GM12878 (cell line): ENCODE results near the gene PRRT1B.

Experiments
- CREB1 ChIP-seq: IDR thresholded peaks from 2 replicates; pipeline ENCODE4 v1.6.1; 2012; ENCODE audit warnings: low read depth, mild to moderate bottlenecking, inconsistent platforms
- EED ChIP-seq: sonication (generic); IDR thresholded peaks from 2 replicates; pipeline ENCODE4 v1.6.1; 2016; ENCODE audit warnings: antibody characterized with exemption, low read depth
- HCFC1 ChIP-seq: fragments of 150-350 bp; IDR thresholded peaks from 2 replicates; pipeline ENCODE4 v1.6.1; 2014; ENCODE audit warnings: low read length
- KDM1A ChIP-seq: fragments of 200-600 bp; sonication (generic); IDR thresholded peaks from 2 replicates; pipeline ENCODE4 v1.6.1; 2016; ENCODE audit warnings: borderline replicate concordance
- MYC ChIP-seq: IDR thresholded peaks from 2 replicates; pipeline ENCODE4 v1.6.1; 2011; ENCODE audit warnings: mild to moderate bottlenecking, low read length, moderate library complexity, inconsistent platforms; ENCODE audit not compliant: insufficient read depth, insufficient replicate concordance, insufficient read length, severe bottlenecking
- NFYA ChIP-seq: IDR thresholded peaks from 2 replicates; pipeline ENCODE4 v1.6.1; 2011; ENCODE audit warnings: low read depth, mild to moderate bottlenecking, low read length, improper control_type of control experiment, borderline replicate concordance
- POLR2A ChIP-seq: IDR thresholded peaks from 2 replicates; pipeline ENCODE4 v1.6.1; 2011; ENCODE audit warnings: low read depth, mild to moderate bottlenecking, low read length
- POLR2AphosphoS2 ChIP-seq: IDR thresholded peaks from 2 replicates; pipeline ENCODE4 v1.6.1; 2011; ENCODE audit warnings: low read depth, mild to moderate bottlenecking, low read length, improper control_type of control experiment, moderate library complexity
- POLR2AphosphoS5 ChIP-seq: IDR thresholded peaks from 2 replicates; pipeline ENCODE4 v1.6.1; 2011; ENCODE audit warnings: mild to moderate bottlenecking, low read length, inconsistent platforms
- SMC3 ChIP-seq: IDR thresholded peaks from 2 replicates; pipeline ENCODE4 v1.6.1; 2011; ENCODE audit warnings: low read length, improper control_type of control experiment, borderline replicate concordance
- TBL1XR1 ChIP-seq: IDR thresholded peaks from 2 replicates; pipeline ENCODE4 v1.6.1; 2012; ENCODE audit warnings: low read depth, low read length, improper control_type of control experiment
- YY1 ChIP-seq: IDR thresholded peaks from 2 replicates; pipeline ENCODE4 v1.6.1; 2011; ENCODE audit warnings: low read depth, mild to moderate bottlenecking, low read length
- TF ChIP-seq, protein P1 (sequence below), 3 experiments: IDR thresholded peaks in 2 of 3; conservative IDR thresholded peaks in 1 of 3; 2 replicates each; pipeline ENCODE4 v1.5.1; 2011; ENCODE audit warnings: low read depth in 3 of 3, low read length in 3 of 3, mild to moderate bottlenecking in 3 of 3, control low read depth in 2 of 3, moderate library complexity in 2 of 3, inconsistent platforms in 1 of 3, mixed read lengths in 1 of 3; ENCODE audit not compliant: control insufficient read depth in 2 of 3, insufficient read depth in 1 of 3; ENCODE audit errors: extremely low read depth in 1 of 3

DNA sequence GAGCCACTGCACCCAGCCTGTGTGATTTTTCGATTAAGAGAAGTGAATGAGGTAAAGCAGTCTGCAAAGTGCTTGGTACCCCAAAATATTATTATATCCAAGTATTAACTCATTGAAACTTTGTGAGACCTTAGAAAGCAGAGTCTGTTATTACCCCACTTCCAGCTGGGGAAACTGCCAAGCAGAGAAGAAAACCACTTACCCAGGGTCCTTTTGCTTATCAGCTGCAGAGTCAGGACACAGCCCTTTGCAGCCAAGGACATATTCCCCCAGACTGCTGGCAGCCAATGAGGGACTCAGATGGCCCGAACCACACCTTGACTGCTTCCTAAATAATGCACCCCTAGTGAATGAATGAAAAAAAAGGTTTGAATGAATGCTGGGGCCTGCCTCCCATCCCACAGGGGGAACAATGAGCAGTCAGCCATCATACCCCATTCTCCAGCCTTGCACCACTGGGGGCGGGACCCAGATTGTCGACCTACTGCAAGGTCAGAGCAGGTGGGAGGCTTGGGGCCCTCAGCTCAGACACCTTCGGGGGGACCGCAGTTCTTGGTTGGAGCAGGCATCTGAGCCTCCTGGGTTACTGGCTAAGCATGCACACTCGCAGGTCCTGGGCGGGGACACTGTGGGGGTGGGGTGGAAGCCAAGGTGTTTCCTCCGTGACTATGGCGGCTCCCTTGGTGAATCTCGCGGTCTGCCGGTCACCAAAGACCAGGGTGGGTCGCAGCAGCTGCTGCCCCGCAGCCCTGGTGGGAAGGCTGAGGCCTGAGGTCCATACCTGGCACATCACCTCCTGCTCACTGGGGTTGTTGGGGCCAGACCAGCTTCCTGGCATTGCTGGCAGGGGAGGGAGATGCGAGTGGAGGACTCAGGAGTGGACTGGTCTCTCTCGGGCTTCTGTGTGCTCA is 29.7 kb downstream of the PRRT1B start:
- no peak for TF ChIP-seq KDM1A
- TF ChIP-seq CREB1 = no peak
- no peak for TF ChIP-seq TBL1XR1
- no peak for TF ChIP-seq NFYA
- TF ChIP-seq EED = no peak
- no peak for TF ChIP-seq POLR2AphosphoS5
- no peak for TF ChIP-seq YY1
- TF ChIP-seq, protein P1, sequence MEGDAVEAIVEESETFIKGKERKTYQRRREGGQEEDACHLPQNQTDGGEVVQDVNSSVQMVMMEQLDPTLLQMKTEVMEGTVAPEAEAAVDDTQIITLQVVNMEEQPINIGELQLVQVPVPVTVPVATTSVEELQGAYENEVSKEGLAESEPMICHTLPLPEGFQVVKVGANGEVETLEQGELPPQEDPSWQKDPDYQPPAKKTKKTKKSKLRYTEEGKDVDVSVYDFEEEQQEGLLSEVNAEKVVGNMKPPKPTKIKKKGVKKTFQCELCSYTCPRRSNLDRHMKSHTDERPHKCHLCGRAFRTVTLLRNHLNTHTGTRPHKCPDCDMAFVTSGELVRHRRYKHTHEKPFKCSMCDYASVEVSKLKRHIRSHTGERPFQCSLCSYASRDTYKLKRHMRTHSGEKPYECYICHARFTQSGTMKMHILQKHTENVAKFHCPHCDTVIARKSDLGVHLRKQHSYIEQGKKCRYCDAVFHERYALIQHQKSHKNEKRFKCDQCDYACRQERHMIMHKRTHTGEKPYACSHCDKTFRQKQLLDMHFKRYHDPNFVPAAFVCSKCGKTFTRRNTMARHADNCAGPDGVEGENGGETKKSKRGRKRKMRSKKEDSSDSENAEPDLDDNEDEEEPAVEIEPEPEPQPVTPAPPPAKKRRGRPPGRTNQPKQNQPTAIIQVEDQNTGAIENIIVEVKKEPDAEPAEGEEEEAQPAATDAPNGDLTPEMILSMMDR (IDR thresholded peaks at IDR 0.05 in 2 of 3, conservative IDR thresholded peaks at IDR 0.05 in 1 of 3; ENCODE audit: control insufficient read depth in 2 of 3, extremely low read depth in 1 of 3, insufficient read depth in 1 of 3, low read depth in 3 of 3, low read length in 3 of 3) = no peak
- no peak for TF ChIP-seq MYC
- no peak for TF ChIP-seq HCFC1
- no peak for TF ChIP-seq POLR2AphosphoS2
- peak; percentile 38 for TF ChIP-seq POLR2A
- no peak for TF ChIP-seq SMC3
